Mesendoderm (in vitro differentiated cells): ENCODE results near the gene ALKBH6.

Experiments used
- DNase-seq: peaks from one replicate; pipeline ENCODE4 v3.0.0; 2013
- H2AK5ac ChIP-seq: 2 replicates; pipeline ENCODE4 v1.6.1; 2013; ENCODE audit warnings: low read length, inconsistent platforms
- H2BK120ac ChIP-seq: 2 replicates; pipeline ENCODE4 v1.6.1; 2013; ENCODE audit warnings: low read depth, mild to moderate bottlenecking, low read length, moderate library complexity, mixed read lengths
- H2BK15ac ChIP-seq: replicated peaks from 2 replicates; pipeline ENCODE4 v1.6.1; 2013; ENCODE audit warnings: low read depth, mild to moderate bottlenecking, moderate library complexity
- H2BK5ac ChIP-seq: 2 replicates; pipeline ENCODE4 v1.6.1; 2013; ENCODE audit warnings: low read length, inconsistent platforms
- H3K18ac ChIP-seq: 2 replicates; pipeline ENCODE4 v1.6.1; 2013; ENCODE audit warnings: mild to moderate bottlenecking, low read length, mixed read lengths
- H3K23ac ChIP-seq: one replicate; pipeline ENCODE4 v1.6.1; 2013; ENCODE audit warnings: low read length
- H3K27ac ChIP-seq: 2 replicates; pipeline ENCODE4 v1.5.1; 2013; ENCODE audit warnings: low read depth, mild to moderate bottlenecking, inconsistent platforms, low read length, moderate library complexity
- H3K27me3 ChIP-seq: 2 replicates; pipeline ENCODE4 v1.6.1; 2013; ENCODE audit warnings: low read length, control low read depth, mild to moderate bottlenecking, inconsistent platforms; ENCODE audit not compliant: insufficient read depth, poor library complexity
- H3K36me3 ChIP-seq: 2 replicates; pipeline ENCODE4 v1.6.1; 2013; ENCODE audit warnings: low read length, inconsistent platforms; ENCODE audit not compliant: control insufficient read depth, insufficient read depth
- H3K4ac ChIP-seq: one replicate; pipeline ENCODE4 v1.6.1; 2013; ENCODE audit warnings: low read depth, mild to moderate bottlenecking, low read length, moderate library complexity
- H3K4me1 ChIP-seq: 2 replicates; pipeline ENCODE4 v1.6.1; 2013; ENCODE audit warnings: low read depth, low read length, inconsistent platforms; ENCODE audit not compliant: control insufficient read depth
- H3K4me2 ChIP-seq: 2 replicates; pipeline ENCODE4 v1.6.1; 2013; ENCODE audit warnings: low read length
- H3K4me3 ChIP-seq: 2 replicates; pipeline ENCODE4 v1.5.1; 2013; ENCODE audit warnings: mild to moderate bottlenecking, low read length
- H3K56ac ChIP-seq: one replicate; pipeline ENCODE4 v1.6.1; 2013; ENCODE audit warnings: low read length
- H3K79me1 ChIP-seq: 2 replicates; pipeline ENCODE4 v1.6.1; 2013; ENCODE audit warnings: low read length, inconsistent platforms
- H3K79me2 ChIP-seq: 2 replicates; pipeline ENCODE4 v1.6.1; 2013; ENCODE audit warnings: mild to moderate bottlenecking, low read length; ENCODE audit not compliant: control insufficient read depth, insufficient read depth
- H3K9ac ChIP-seq: 2 replicates; pipeline ENCODE4 v1.6.1; 2013; ENCODE audit warnings: low read length, inconsistent platforms
- H4K5ac ChIP-seq: one replicate; pipeline ENCODE4 v1.6.1; 2013; ENCODE audit warnings: low read length
- H4K8ac ChIP-seq: one replicate; pipeline ENCODE4 v1.6.1; 2013; ENCODE audit warnings: low read depth, mild to moderate bottlenecking, control low read depth, low read length, moderate library complexity
- WGBS: extraction: QIAGEN DNeasy Blood & Tissue Kit; methylation state at CpG from one replicate; pipeline ENCODE4 v1.1.7; 2013; ENCODE audit warnings: low lambda C conversion rate, missing lambda C conversion rate; ENCODE audit not compliant: insufficient coverage; ENCODE audit errors: extremely low coverage; 5-methylcytosine and 5-hydroxymethylcytosine counted together

The ALKBH6 gene

GRCh38 chr19:35966771-35967170, 47.2 kb downstream of the ALKBH6 start:
- WGBS = no CpG with 5 or more reads among the region's 3 CpGs
- no peaks in the 10 kb centered on the region for H3K27me3 ChIP-seq
- H3K79me1 ChIP-seq = no peaks in the 10 kb centered on the region
- no peak overlapping the region for H2BK120ac ChIP-seq
- H3K23ac ChIP-seq = no peak overlapping the region
- H3K56ac ChIP-seq = no peak overlapping the region
- no peak overlapping the region for H3K18ac ChIP-seq
- H3K4ac ChIP-seq = no peak overlapping the region
- H2AK5ac ChIP-seq = no peak overlapping the region
- H3K4me3 ChIP-seq = no peak overlapping the region
- no peaks in the 10 kb centered on the region for H3K79me2 ChIP-seq
- no peak overlapping the region for H3K4me2 ChIP-seq
- H2BK15ac ChIP-seq = no peak overlapping the region
- no peaks in the 10 kb centered on the region for H3K4me1 ChIP-seq
- H4K5ac ChIP-seq = no peak overlapping the region
- no peak overlapping the region for H3K9ac ChIP-seq
- no peak for DNase-seq
- H3K27ac ChIP-seq = no peak overlapping the region
- no peak overlapping the region for H2BK5ac ChIP-seq
- H4K8ac ChIP-seq = no peak overlapping the region
- no peaks in the 10 kb centered on the region for H3K36me3 ChIP-seq

DNA sequence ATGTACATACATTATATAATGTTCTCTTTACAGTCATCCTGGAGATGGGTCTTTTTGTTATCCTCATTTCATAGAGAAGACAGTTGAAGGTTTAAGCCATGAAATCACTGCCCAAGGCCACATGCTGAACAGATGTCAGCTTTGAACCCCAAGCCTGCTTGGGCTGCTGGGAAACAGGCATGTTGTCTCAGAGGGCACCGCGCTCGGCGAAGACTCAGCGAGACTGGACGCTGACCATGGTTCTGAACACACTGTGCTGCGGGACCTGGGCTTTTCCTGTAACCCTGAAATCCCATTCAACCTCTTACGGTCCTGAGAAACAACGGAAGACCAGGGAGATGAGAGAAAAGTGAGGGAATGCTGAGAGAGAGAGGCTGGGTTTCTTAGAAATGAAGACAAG, 50.5 kb downstream of the ALKBH6 start:
- H4K5ac ChIP-seq = no peak overlapping the region
- DNase-seq = peak; percentile 76
- no CpG with 5 or more reads among the region's 9 CpGs for WGBS

GRCh38 chr19:35960432-35960972, 53.5 kb downstream of the ALKBH6 start:
- Histone ChIP-seq H3K18ac (no peak overlapping the region), H3K27ac (no peak overlapping the region), H2BK15ac (no peak overlapping the region), H3K79me1 (no peaks in the 10 kb centered on the region), H3K4me3 (no peak overlapping the region), H3K56ac (no peak overlapping the region), H3K36me3 (no peaks in the 10 kb centered on the region), H4K5ac (no peak overlapping the region), H3K4ac (no peak overlapping the region), H3K9ac (no peak overlapping the region), H4K8ac (no peak overlapping the region), H3K79me2 (no peaks in the 10 kb centered on the region), H3K4me2 (no peak overlapping the region), H3K23ac (no peak overlapping the region), H3K27me3 (peaks cover 21% of the 10 kb centered on the region), H2BK120ac (no peak overlapping the region), H2AK5ac (no peak overlapping the region), H3K4me1 (no peaks in the 10 kb centered on the region), H2BK5ac (no peak overlapping the region)
- no peak for DNase-seq
- WGBS = no CpG with 5 or more reads among the region's 7 CpGs

More for the DNA sequence above, 50.5 kb downstream of the ALKBH6 start:
- Histone ChIP-seq H3K79me1 (no peaks in the 10 kb centered on the region), H2BK15ac (no peak overlapping the region), H3K9ac (no peak overlapping the region), H2BK120ac (no peak overlapping the region), H4K8ac (no peak overlapping the region), H3K27me3 (peaks cover 17% of the 10 kb centered on the region), H3K79me2 (no peaks in the 10 kb centered on the region), H3K4ac (no peak overlapping the region), H3K4me2 (no peak overlapping the region), H2BK5ac (no peak overlapping the region), H3K23ac (no peak overlapping the region), H2AK5ac (no peak overlapping the region), H3K36me3 (no peaks in the 10 kb centered on the region), H3K27ac (no peak overlapping the region), H3K18ac (no peak overlapping the region), H3K56ac (no peak overlapping the region), H3K4me3 (no peak overlapping the region), H3K4me1 (no peaks in the 10 kb centered on the region)

- Histone ChIP-seq H3K4me1 (no peaks in the 10 kb centered on the region), H3K36me3 (no peaks in the 10 kb centered on the region), H3K4me2 (no peak overlapping the region), H2AK5ac (no peak overlapping the region), H3K18ac (no peak overlapping the region), H3K4me3 (no peak overlapping the region), H3K23ac (no peak overlapping the region), H3K56ac (no peak overlapping the region), H4K5ac (no peak overlapping the region), H3K9ac (no peak overlapping the region), H3K27ac (no peak overlapping the region), H3K79me1 (no peaks in the 10 kb centered on the region), H2BK15ac (no peak overlapping the region), H2BK120ac (no peak overlapping the region), H2BK5ac (no peak overlapping the region), H3K79me2 (no peaks in the 10 kb centered on the region), H3K4ac (no peak overlapping the region), H4K8ac (no peak overlapping the region), H3K27me3 (peaks cover 21% of the 10 kb centered on the region)
- no CpG with 5 or more reads among the region's 20 CpGs for WGBS
- no peak for DNase-seq
Observed at GRCh38 chr19:35959968-35960320, 54.1 kb downstream of the ALKBH6 start.
